Measurements from ENCODE around the gene OR2D3.

GRCh38 chr11:6871278-6871677, 49.5 kb upstream of the OR2D3 start:
- TF ChIP-seq RCOR1 (IDR thresholded peaks at IDR 0.05; ENCODE audit: insufficient replicate concordance, low read length), result no peak
- TF ChIP-seq, protein P1, sequence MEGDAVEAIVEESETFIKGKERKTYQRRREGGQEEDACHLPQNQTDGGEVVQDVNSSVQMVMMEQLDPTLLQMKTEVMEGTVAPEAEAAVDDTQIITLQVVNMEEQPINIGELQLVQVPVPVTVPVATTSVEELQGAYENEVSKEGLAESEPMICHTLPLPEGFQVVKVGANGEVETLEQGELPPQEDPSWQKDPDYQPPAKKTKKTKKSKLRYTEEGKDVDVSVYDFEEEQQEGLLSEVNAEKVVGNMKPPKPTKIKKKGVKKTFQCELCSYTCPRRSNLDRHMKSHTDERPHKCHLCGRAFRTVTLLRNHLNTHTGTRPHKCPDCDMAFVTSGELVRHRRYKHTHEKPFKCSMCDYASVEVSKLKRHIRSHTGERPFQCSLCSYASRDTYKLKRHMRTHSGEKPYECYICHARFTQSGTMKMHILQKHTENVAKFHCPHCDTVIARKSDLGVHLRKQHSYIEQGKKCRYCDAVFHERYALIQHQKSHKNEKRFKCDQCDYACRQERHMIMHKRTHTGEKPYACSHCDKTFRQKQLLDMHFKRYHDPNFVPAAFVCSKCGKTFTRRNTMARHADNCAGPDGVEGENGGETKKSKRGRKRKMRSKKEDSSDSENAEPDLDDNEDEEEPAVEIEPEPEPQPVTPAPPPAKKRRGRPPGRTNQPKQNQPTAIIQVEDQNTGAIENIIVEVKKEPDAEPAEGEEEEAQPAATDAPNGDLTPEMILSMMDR (conservative IDR thresholded peaks at IDR 0.05; ENCODE audit: low read depth, low read length), result no peak
- no peak for TF ChIP-seq POLR2A (IDR thresholded peaks at IDR 0.05; ENCODE audit: low read depth, low read length)
- no peak for TF ChIP-seq MXI1 (IDR thresholded peaks at IDR 0.05; ENCODE audit: borderline replicate concordance, low read depth, low read length)
- no peak for TF ChIP-seq BHLHE40 (IDR thresholded peaks at IDR 0.05; ENCODE audit: low read depth, low read length)
- TF ChIP-seq MAFK (IDR thresholded peaks at IDR 0.05; ENCODE audit: low read depth, low read length), result no peak
- TF ChIP-seq FOS (IDR thresholded peaks at IDR 0.05; ENCODE audit: low read depth, low read length), result no peak
- no peak for TF ChIP-seq RFX5 (IDR thresholded peaks at IDR 0.05; ENCODE audit: low read depth, low read length)
- no peak for TF ChIP-seq MAZ (IDR thresholded peaks at IDR 0.05; ENCODE audit: borderline replicate concordance, low read depth, low read length)
- no peak for TF ChIP-seq SMC3 (IDR thresholded peaks at IDR 0.05; ENCODE audit: low read depth, low read length)
- TF ChIP-seq, protein P2, sequence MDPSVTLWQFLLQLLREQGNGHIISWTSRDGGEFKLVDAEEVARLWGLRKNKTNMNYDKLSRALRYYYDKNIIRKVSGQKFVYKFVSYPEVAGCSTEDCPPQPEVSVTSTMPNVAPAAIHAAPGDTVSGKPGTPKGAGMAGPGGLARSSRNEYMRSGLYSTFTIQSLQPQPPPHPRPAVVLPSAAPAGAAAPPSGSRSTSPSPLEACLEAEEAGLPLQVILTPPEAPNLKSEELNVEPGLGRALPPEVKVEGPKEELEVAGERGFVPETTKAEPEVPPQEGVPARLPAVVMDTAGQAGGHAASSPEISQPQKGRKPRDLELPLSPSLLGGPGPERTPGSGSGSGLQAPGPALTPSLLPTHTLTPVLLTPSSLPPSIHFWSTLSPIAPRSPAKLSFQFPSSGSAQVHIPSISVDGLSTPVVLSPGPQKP (IDR thresholded peaks at IDR 0.05; ENCODE audit: borderline replicate concordance, low read depth, low read length), result no peak

Measured in IMR-90 (cell line).